OCI-LY3 (cell line): ENCODE data around the gene RGCC.

Experiments
- CTCF ChIP-seq: fragments of 200-600, 300-600 bp; sonication (generic); IDR thresholded peaks from 2 replicates; pipeline ENCODE4 v1.5.1; 2014; ENCODE audit warnings: antibody characterized with exemption, low read length, low read depth
- EZH2phosphoT487 ChIP-seq: fragments of 200-600 bp; shearing (Covaris generic); IDR thresholded peaks from 2 replicates; pipeline ENCODE4 v1.6.1; 2018; ENCODE audit warnings: antibody characterized with exemption, mixed run types, low read depth

- TF ChIP-seq EZH2phosphoT487 (no peak), CTCF (peak; percentile 65)
Observed at GRCh38 chr13:41458761-41459431, 1.5 kb downstream of the RGCC start.
